ENCODE results near the gene MED15.
"Not testable (repeated sequence)": the region's sequence is repeated elsewhere in the genome, so short reads cannot be mapped to it uniquely, and the experiment has no call there.

MED15 gene

DNA sequence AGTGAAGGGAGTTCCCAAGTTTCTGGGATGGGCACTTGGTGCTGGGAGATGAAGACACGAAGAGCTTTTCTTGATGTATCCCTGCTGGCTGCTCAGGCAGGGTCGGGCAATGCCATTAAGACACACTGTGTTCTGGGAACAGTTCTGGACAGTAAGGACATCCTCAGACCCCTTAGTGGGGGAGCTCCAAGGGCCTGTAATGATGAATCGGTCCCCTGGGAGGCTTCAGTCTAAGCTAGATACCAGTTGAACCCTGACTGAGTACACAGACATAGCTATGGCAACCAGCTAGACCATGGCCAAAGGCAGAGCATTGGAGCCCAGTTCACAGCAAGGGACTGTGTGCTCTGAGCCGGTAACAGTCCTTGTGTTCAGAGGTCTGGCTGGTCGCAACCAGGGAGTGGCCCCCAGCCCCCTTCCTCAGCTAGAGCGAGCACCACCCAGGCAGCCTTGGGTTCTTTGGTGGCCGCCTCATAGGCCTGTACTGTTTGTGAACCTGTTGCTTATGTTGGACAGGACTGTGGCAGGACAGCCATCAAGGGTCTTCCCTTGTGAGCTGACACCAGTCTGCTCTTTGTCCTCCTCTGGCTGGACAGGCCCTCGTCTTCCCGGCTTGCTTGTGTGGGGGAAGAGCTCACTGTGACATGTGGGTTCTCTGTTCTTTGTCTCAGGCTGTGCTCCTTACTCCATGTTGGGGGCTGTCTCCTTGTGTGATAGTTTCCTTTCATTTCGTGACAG lies 25.0 kb downstream of the MED15 start:
- no peak for DNase-seq

DNA sequence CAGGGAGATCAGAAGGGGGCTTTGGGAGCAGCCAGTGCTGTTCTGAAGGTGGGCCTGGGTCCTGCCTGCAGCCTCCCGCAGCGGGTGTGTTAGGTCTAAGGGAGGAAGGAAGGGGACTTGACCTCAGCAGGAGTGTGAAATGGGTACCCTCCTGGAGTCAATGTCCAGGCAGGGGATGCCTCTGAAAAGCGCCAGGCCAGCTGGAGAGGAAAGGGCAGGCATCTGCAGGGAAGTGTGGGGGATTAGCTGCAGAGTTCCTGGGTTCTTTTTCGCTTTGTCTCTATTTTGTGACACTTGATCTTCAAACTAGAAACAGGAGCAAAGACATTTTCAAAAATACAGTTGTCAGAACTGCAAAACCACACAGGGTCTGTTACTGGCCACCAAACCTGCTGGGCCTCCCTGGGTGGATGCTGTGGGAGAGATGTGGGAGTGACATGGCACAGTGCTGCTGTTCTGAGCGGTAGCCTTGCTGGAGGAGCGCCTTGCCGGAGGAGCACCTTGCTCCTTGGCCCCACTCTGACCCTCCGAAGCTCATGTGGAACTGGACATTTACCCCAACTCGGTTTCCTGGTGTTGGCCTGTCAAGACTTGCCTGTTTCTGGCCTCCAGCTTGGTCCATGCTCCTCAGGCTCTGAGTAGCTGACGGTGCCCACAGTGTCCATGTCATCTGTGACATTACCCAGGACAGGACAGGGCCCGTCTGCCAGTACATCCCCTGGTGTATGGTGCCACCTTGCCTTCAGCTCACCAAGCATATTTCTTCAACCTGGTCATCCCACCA lies 25.9 kb downstream of the MED15 start:
- no peak for DNase-seq

DNA sequence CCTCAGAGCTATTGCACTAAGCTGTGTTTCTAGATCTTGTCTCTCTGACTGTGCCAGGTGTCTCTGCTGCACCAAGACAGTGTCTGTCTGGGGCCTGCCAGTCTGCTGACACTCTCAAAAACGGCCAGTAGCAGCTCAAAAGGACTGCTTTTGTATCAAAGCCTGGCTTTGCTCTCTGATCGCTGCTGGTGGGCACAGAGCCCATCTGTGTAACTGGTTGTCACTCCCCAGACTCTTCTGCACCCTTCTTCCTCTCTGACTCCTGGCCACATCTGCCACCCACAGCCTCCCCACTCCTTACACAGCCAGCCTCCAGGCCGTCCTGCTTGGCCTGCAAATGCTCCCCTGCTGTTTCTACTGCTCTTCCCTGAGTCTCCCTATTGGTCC lies 26.5 kb downstream of the MED15 start:
- no peak for DNase-seq

DNA sequence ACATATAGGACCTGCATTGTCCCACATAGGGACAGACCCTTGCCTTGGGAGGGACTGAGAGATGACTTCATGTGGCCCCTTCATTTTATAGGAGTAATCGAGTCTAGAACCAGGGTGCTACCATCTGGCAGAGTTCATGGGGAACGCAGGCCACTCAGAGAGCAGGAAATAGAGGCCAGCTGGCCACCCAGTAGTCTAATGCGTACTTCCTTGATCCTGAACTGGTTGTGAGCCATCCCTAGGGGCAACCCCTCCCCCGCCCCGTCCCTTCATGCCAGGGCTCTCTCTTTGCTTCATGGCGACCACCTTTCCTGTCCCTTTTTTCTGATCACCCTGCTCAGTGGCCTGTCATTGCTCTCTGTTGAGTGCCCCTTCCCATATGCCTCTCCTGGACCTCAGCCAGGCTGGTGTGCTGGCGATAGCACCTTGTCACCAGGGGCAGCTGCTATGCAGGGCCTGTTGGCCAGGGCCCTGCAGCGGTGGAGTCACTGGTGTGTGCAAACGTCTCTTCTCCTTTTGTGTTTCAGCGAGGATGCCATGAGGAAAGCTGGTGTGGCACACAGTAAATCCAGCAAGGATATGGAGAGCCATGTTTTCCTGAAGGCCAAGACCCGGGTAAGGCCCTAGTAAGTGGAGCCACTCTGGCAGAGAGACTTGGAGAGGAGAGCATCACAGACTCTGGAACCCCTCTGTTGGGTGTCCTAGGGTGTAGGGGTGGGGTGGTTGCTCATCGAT lies 29.3 kb downstream of the MED15 start:
- DNase-seq = peak; percentile 35

DNA sequence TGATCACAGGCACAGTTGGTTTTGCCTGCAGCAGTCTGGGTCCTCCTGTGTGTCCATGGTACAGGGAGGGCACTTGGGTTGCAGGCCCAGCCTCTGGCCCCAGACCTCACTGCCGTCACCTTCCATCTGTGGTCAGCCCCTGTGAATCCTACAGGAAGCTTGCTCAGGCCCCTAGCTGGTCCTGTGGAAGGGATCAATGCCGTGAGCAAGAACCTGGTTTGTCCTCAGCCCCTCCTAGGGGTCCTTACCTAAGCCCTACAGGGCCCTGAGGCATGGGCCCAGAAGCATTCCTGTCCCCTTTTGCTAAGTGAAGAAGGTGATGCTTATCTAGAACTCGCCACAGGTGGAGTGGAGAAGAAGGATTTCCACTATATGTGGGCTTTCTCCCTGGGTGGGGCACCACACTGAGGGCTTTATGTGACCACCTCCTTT lies 29.9 kb downstream of the MED15 start:
- DNase-seq = no peak

DNA sequence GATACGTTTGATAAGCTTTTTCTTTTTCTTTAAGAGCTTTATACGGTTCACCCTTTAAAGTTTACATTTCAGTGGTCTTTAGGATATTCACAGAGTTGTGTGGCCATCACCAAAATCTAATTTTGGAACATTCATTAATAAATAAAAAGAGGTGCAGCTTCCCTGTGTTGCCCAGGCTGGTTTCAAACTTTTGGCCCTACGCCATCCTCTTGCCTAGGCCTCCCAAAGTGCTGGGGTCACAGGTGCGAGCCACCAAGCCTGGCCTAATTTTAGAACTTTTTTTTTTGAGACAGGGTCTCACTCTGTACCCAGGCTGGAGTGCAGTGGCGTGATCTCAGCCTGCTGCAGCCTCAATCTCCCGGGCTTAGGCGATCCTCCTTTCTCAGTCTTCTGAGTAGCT lies 30.6 kb downstream of the MED15 start:
- no peak for DNase-seq

DNA sequence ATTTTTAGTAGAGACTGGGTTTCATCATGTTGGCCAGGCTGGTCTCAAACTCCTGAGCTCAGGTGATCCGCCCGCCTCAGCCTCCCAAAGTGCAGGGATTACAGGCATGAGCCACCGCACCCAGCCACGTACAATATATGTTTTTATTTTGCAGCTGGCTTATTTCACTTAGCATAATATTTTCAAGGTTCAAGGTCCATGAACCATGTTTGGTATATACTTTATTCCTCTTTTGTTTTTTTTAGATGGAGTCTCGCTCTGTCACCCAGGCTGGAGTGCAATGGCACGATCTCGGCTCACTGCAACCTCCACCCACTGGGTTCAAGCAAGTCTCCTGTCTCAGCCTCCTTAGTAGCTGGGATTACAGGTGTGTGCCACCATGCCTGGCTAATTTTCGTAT lies 31.5 kb downstream of the MED15 start:
- not testable (repeated sequence) for DNase-seq

DNA sequence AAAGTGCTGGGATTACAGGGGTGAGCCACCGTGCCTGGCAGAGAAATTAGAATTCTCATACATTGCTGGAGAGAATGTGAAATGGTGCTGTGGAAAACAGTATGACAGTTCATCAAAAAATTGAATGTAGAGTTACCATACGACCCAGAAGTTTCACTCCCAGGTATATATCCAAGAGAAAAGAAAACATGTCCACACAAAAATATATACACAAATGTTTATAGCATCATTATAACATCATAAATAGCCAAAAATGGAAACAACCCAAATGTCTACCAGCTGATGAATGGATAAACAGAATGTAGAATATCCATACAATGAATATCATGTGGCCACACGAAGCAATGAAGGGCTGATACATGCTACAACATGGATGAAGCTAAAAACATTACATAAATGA lies 34.6 kb downstream of the MED15 start:
- no peak for DNase-seq

DNA sequence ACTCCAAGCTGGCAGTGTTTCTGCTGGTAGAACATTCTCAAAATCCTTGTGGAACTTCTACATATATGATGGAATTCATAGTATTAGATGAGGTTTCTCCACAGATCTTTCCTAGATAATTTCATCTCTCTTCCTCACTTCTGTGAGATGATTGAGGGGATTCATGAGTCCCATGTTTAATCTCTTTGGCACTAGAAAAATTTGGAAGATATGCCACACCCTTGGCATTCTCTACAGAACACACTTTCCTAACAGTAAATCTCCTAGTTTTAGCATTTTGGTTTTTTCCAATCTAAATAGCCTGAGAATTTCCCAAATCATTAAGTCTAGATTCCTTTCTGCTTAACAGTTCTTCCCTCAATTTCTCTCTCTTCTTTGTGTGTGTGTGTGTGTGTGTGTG lies 35.3 kb downstream of the MED15 start:
- no peak for DNase-seq

DNA sequence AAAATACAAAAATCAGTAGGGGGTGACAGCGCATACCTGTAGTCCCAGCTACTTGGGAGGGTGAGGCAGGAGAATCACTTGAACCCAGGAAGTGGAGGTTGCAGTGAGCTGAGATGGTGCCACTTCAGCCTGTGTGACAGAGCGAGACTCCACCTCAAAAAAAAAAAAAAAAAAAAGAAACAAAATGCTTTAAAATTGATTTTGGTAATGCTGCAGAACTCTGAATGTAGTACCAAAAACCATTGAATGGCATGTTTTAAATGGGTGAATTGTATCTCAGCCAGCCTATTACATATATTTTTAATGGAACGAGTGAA lies 37.9 kb downstream of the MED15 start:
- not testable (repeated sequence) for DNase-seq

DNA sequence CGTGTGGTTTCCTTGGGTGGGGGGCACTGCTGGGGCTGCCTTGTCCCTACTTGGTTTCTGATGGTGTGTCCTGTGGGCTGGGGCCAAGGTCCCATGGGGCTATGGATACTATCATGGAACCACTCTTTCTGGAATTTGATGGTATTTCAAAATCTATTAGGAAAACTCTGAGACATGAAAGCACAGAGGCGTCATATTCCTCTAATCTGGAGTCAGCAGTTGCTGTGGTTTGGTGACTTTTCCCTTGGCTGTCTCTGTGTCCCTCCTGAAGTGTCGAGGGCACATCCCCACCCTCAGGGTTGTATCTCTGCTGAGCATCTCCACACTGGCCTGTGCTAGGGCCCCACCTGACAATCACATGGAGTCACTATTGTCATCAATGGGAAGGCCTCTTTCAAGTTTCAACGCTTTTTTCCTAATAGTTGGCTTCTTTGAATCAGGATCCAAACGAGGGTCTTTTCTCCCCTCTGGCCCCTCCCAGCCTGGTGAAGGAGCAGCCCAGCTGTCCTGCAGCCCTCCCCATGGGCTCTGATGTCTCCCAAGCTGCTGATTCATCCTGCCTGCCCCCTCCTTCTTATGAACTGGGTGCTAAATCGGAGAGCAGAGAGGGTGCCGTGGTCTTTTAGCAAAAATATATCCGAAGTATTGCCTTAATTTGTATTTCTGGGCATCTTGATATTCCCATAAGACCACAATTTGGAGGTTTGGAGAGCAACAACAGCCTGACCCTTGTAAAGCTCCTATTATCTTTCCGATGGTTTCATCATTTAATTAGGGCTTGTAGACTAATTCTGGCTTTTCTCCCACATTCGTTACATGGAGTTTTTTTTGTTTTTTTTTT lies 38.5 kb downstream of the MED15 start:
- DNase-seq = no peak

DNA sequence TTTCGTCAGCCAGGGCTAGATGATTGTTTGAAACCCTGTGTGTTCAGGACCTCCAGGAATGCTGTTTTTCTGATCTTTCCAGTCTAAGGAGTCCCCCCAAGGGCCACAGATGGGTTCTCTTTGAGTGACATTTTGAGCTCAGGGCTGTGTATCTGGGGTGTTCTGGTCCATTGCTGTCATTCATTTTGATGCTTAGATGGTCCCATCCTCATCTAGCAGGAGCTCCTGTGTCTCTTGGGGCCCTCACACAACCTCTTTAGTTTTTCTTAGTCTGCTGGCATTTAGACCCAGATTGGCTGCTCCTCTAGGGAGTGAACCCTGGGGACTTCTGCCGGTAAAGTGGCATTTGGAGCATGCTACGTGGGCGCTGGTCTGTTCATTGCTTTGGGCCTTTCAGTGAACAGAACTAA lies 39.1 kb downstream of the MED15 start:
- no peak for DNase-seq

DNA sequence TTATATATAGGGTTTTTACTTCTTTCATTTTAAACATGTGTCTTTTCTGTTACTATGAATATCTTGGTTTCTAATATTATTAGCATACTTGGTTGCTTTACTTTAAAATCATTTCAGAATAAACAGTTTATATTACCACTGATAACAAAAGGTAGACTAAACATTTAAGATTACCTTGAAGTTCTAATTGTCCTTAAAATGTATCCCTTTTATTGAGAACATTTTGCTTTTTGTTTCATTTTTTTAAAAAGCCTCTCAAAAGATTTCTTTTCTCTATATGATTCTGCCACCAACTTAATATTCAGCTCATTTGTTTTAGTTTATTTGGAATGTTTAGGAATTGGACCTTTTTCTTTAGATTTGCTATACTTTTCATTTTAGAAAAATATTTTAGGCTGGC lies 39.6 kb downstream of the MED15 start:
- DNase-seq = no peak

DNA sequence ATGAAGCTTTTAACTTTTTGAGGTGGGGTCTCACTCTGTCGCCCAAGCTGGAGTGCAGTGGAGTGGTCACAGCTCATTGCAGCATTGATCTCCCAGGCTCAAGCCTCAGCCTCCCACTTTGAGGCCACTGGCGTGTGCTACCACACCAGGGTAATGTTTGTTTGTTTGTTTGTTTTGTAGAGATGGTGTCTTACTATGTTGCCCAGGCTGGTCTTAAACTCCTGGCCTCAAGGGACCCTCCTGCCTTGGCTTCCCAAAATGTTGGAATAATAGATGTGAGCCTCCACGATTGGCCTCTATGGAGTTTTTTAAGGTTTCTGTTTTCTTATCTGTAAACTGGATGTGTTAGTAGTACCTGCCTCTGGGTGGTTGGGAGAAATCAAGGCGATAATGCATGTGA lies 41.4 kb downstream of the MED15 start:
- no peak for DNase-seq

DNA sequence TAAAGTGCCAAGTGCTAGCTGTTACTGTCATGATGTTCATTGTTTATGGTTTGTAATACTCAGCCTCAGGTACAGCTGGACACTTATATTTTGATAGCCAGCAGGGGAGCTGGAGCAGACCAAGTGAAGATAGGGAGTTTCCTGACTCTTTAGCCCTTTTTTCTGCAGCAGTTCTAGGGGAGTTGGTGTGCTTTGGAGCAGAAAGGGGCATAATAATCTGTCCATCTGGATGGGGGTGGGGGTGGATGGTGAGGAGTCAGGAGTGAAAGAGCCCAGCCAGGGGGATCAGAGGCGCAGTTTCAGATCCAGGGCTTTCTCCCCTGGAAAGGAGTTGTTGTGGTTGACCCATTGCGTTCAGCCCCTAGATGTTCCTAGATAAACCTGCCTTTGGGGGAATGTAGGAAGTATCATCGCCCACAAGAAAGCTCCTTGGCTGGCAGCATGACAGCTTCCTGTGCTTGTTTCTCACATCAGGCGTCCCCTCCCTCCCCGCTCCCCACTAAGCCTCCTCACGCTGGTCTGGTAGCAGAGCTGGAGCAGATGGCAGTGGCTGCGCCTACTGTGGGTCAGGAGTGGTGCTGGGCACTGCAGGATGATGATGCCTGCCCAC lies 41.9 kb downstream of the MED15 start:
- peak; percentile 82 for DNase-seq

DNA sequence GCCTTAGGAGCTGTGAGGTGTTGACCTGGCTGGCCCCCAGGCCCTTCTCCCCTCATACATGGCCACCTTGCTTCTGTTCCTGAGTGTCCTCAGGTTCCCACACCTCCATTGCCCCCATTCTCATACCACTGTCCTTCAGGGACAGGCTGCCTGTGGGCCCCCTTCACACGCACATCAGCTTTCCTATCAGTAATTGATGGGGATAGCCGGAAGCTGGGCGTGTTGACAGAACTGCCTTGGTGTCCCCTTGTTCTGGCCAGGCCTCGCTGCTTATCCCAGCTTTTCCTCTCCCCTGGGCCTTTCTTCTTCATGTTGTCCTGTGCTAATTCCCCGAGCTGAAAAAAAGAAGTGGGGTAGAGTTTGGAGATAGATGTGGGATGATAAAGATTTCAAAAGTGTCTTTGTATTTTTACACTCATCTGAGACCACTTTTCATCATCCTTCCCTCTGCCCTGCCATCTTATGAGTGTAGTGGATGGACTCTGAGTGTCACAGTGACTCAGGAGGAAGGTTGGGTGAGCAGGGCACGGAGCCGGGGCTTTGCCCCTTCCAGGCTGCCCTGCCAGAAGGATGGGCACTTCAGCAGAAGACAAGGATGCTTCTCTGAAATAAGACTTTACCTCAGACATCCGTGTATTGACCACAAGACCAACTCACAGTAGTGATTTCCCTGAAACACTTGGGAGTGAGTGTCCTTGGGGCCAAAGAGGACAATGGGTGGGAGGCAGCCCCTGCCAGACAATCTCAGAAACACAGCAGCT lies 42.8 kb downstream of the MED15 start:
- no peak for DNase-seq

DNA sequence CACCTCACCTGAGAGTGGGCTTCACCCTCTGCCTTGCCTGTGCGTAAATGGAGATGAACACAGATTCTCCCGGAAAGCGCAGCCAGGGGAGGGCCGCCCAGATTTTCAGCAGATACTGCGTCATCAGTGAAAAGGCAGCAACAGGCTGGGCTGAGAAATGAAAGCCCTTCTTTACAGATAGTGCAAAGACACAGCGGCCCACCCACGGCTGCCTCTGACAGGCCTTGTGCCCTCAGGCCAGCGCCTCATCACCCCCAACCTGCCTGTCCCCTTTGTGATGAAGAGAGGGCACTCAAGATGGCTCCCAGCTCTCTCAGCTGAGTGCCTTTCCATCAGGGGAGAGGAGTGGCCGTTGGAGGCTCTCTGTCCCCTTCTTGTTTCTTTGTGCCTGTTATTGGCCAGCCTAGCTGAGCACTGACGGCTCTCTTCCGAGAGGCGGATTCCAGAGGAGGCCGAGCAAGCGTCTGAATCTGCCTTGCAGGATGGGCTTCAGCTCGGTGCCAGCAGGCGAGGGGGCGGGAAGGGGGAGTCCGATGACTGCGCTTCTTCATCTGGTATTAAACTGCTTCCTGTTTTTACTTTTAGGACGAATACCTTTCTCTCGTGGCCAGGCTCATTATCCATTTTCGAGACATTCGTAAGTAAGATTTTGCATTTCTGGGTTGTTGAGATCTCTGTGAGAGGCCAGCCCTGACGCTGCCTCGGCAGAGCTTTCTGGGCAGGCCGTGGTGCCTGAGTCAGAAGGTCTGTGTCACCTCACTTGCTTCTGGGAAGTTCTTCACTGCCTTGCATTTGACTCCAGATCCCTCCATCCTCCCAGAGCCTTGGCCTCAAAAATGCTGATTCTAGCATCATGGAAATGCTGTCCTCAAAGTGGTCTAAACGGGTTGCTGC lies 43.7 kb downstream of the MED15 start:
- no peak for DNase-seq

DNA sequence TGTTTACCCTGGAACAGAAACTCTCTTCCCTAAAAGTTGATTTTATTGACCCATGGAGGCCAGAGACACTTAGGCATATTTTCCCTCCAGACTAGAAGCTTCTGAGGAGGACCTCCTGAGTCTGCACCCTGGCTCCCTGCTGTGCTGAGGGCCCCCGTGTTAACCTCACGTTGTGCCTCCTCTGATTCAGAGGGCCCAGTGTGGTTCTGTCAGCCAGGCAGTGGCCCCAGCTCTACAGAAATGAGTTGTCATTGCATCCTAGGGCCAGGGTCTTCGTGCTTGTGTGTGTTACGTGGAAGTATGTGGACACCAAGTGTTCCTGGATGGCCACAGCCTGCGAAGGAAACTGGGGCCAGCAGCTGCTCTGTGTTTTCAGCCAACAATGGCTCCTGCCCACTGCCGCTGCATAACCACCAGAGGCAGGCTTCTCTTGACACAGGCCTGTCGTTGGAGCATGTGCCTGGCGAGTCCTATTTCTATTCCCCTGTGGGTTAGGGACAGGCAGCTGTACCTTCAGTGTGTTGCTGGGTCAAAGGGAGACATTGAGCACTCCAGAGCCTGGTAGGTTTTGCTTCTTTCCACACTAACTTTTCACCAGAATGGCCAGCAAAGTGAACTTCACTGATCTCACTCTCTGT lies 44.5 kb downstream of the MED15 start:
- DNase-seq = no peak

DNA sequence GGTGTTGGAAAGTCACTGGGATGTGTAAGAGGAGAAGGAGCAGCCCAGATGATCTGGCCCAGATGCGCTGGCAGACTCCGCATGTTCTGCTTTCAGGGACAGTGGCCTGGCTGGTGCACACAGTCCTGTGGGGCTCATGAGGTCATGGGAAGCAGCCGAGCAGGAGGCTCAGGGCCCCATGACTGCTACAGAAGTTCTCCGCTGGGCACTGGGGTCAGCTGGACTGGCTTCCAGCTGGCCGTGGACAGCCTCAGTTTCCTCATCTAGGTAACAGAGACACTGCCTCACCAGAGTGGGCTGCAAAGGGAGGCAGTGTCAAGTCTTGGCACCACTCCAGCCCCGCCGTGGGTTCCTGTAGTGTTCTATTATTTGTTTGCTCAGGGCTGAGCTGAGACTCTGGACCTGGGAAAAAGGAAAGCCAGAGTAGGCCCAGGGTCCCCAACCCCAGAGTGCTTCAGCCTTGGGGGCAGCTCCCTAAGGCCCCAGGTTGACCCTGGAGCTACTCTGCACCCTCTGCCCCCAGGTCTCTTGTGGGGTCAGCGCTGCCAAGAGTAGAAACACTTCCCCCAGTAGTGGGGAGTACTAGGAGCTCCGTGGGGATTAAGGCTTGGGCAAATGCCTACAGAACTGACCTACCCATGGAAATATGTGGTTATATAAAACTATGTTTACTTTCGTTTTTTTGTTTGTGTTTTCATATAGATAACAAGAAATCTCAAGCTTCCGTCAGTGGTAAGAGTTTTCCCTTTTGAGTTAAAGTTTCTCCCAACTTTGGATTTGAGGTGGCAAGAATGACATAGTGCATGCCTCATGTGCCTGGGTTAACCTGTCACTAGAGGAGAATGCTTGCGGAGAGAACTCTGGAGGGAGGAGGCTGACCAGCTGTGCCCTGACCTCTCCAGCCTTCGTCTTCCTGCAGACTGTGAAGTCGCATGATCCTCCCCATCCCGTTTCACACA lies 45.3 kb downstream of the MED15 start:
- no peak for DNase-seq
